Osteoblast (primary cell): Measurements from ENCODE around the gene ST8SIA4. TPM values are rescaled to one million over a fixed set of nuclear protein-coding genes. Genes with fewer than 3 reads are reported as not detected.

Source experiments
- DNase-seq: peaks from one replicate; pipeline ENCODE4 v3.0.0; 2011; ENCODE audit warnings: low spot score, mixed read lengths; ENCODE audit not compliant: insufficient read length; ENCODE audit errors: missing footprints
- H2AFZ ChIP-seq: 2 replicates; pipeline ENCODE4 v1.6.0; 2011; ENCODE audit warnings: mild to moderate bottlenecking, low read length
- H3K27ac ChIP-seq: 2 replicates; pipeline ENCODE4 v1.5.1; 2011; ENCODE audit warnings: mild to moderate bottlenecking, low read depth, low read length, moderate library complexity
- H3K27me3 ChIP-seq: 2 replicates; pipeline ENCODE4 v1.6.0; 2012; ENCODE audit warnings: mild to moderate bottlenecking, control low read depth, inconsistent platforms, low read length, moderate library complexity; ENCODE audit not compliant: insufficient read depth
- H3K36me3 ChIP-seq: 2 replicates; pipeline ENCODE4 v1.5.1; 2011; ENCODE audit warnings: mild to moderate bottlenecking, low read length, control low read depth, moderate library complexity; ENCODE audit not compliant: insufficient read depth
- H3K4me1 ChIP-seq: 2 replicates; pipeline ENCODE4 v1.5.1; 2011; ENCODE audit warnings: mild to moderate bottlenecking, low read length, control low read depth, moderate library complexity; ENCODE audit not compliant: insufficient read depth
- H3K4me2 ChIP-seq: 2 replicates; pipeline ENCODE4 v1.6.0; 2011; ENCODE audit warnings: mild to moderate bottlenecking, low read length; ENCODE audit not compliant: insufficient read depth
- H3K4me3 ChIP-seq: fragments of 200-600 bp; sonication (generic); 3 replicates; pipeline ENCODE4 v1.5.1; 2012; ENCODE audit warnings: mild to moderate bottlenecking, low read length, inconsistent platforms; ENCODE audit not compliant: insufficient read depth
- H3K79me2 ChIP-seq: 2 replicates; pipeline ENCODE4 v1.6.0; 2012; ENCODE audit warnings: mild to moderate bottlenecking, low read length, control low read depth, inconsistent platforms; ENCODE audit not compliant: insufficient read depth
- H3K9me3 ChIP-seq: 2 replicates; pipeline ENCODE4 v1.5.1; 2011; ENCODE audit warnings: low read depth, low read length, control low read depth
- H4K20me1 ChIP-seq: 2 replicates; pipeline ENCODE4 v1.6.0; 2012; ENCODE audit warnings: mild to moderate bottlenecking, low read length, control low read depth; ENCODE audit not compliant: insufficient read depth
- total RNA-seq: library from RNA; depleted of rRNA; stranded (reverse); fragments of >200 nt; gene quantifications from 2 replicates; pipeline ENCODE4 v1.2.3, GENCODE V29; 2012
- TF ChIP-seq, protein P1 (sequence below): IDR thresholded peaks from 2 replicates; pipeline ENCODE4 v1.5.1; 2011; ENCODE audit warnings: mild to moderate bottlenecking, low read depth, low read length, moderate library complexity; ENCODE audit errors: extremely low read depth

ST8SIA4 gene
- total RNA-seq, 1 donor, result 1.4 TPM

DNA sequence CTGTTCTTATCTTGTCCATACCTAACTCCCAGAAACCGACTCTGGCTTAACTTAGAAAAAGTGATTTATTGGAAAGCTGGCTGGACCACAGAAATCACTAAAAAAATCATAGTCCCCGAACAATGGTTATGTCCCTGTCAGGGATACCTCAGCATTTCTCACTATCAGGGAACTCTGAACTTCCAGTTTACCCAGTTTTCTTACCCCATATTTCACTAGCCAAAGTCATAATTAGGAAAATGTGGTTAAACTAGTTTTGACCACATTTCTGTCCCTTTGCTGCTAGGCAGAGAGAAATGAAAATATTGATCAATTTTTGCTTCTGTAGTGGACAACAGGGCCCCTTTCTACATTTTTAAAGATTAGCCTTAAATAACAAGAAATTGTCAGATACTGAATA lies 38.2 kb downstream of the ST8SIA4 start:
- DNase-seq, result no peak
- no peak overlapping the region for H3K4me3 ChIP-seq
- H3K79me2 ChIP-seq, result no peaks in the 10 kb centered on the region
- H3K4me2 ChIP-seq, result no peak overlapping the region
- TF ChIP-seq, protein P1, sequence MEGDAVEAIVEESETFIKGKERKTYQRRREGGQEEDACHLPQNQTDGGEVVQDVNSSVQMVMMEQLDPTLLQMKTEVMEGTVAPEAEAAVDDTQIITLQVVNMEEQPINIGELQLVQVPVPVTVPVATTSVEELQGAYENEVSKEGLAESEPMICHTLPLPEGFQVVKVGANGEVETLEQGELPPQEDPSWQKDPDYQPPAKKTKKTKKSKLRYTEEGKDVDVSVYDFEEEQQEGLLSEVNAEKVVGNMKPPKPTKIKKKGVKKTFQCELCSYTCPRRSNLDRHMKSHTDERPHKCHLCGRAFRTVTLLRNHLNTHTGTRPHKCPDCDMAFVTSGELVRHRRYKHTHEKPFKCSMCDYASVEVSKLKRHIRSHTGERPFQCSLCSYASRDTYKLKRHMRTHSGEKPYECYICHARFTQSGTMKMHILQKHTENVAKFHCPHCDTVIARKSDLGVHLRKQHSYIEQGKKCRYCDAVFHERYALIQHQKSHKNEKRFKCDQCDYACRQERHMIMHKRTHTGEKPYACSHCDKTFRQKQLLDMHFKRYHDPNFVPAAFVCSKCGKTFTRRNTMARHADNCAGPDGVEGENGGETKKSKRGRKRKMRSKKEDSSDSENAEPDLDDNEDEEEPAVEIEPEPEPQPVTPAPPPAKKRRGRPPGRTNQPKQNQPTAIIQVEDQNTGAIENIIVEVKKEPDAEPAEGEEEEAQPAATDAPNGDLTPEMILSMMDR, result no peak
- H3K27ac ChIP-seq, result no peak overlapping the region
- no peaks in the 10 kb centered on the region for H4K20me1 ChIP-seq
- H3K27me3 ChIP-seq, result no peaks in the 10 kb centered on the region
- no peaks in the 10 kb centered on the region for H3K4me1 ChIP-seq
- H3K9me3 ChIP-seq, result no peaks in the 10 kb centered on the region
- no peak overlapping the region for H2AFZ ChIP-seq
- H3K36me3 ChIP-seq, result no peaks in the 10 kb centered on the region

DNA sequence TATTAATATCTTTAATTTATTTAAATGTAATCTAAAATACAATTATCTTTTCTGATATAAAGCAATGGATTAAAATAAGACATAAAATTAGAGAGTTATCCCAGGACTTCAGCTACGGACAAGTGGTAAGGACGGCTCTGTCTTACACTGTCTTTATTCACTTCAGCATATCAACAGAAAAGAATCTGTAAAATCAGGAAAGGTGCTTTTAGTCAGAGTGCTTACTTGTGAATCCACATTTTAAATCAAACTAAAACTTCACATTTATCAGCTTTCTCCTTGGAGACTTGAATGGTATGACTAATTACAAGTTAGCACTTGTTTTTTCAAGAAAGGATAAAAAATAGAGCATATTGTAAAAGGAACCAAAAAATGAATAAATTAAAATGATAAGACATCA lies 39.3 kb downstream of the ST8SIA4 start:
- Histone ChIP-seq H2AFZ (no peak overlapping the region), H3K36me3 (no peaks in the 10 kb centered on the region), H3K79me2 (no peaks in the 10 kb centered on the region), H4K20me1 (no peaks in the 10 kb centered on the region), H3K4me1 (no peaks in the 10 kb centered on the region), H3K27ac (no peak overlapping the region), H3K4me3 (no peak overlapping the region), H3K9me3 (no peaks in the 10 kb centered on the region), H3K4me2 (no peak overlapping the region), H3K27me3 (no peaks in the 10 kb centered on the region)
- TF ChIP-seq, protein P1, result no peak
- no peak for DNase-seq

DNA sequence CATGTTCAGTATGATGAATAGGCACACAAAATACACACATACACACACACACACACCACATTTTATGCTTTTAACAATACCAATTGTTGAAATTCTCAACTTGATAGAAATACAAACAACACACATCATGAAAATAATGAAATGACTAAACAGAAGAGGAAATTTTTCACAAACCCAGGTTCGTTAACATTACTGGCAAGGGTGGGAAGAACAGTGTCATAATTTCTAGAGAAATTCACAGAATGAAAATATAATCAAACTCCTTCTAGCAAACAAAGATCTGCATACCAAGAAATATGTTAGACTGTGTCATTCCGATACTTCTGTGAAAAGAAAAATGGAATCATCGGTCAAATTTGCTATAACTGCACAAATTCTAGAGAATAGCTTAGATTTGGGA lies 41.9 kb downstream of the ST8SIA4 start:
- H3K79me2 ChIP-seq, result no peaks in the 10 kb centered on the region
- DNase-seq, result no peak
- H3K4me3 ChIP-seq, result no peak overlapping the region
- H4K20me1 ChIP-seq, result no peaks in the 10 kb centered on the region
- no peak overlapping the region for H3K4me2 ChIP-seq
- no peak overlapping the region for H2AFZ ChIP-seq
- H3K4me1 ChIP-seq, result no peaks in the 10 kb centered on the region
- TF ChIP-seq, protein P1, result no peak
- H3K27me3 ChIP-seq, result no peaks in the 10 kb centered on the region
- H3K27ac ChIP-seq, result no peak overlapping the region
- H3K9me3 ChIP-seq, result no peaks in the 10 kb centered on the region
- no peaks in the 10 kb centered on the region for H3K36me3 ChIP-seq

DNA sequence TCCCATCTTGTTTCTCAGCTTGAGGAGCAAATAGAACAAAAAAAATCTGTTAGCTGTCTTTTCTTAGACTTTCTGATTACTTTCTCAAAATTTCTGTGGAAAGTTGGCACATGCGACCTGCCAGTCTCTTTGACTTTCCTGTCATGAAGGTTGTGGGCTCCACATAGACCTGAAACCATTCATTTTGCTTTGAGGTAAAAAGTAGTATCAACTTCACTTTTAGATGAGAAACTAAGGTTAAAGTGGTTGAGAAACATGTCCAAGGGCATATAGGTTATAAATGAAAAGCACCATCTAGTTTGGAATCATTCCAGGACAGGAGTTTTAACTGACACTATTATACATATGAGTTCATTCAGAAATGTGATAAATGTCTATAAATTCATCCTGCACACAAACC lies 42.7 kb downstream of the ST8SIA4 start:
- DNase-seq, result no peak
- no peaks in the 10 kb centered on the region for H3K36me3 ChIP-seq
- no peak overlapping the region for H3K4me3 ChIP-seq
- TF ChIP-seq, protein P1, result no peak
- H3K27me3 ChIP-seq, result no peaks in the 10 kb centered on the region
- H4K20me1 ChIP-seq, result no peaks in the 10 kb centered on the region
- H3K79me2 ChIP-seq, result no peaks in the 10 kb centered on the region
- H3K9me3 ChIP-seq, result no peaks in the 10 kb centered on the region
- H3K4me2 ChIP-seq, result no peak overlapping the region
- H3K4me1 ChIP-seq, result no peaks in the 10 kb centered on the region
- no peak overlapping the region for H3K27ac ChIP-seq
- H2AFZ ChIP-seq, result no peak overlapping the region
